Caco-2 (cell line): ENCODE results near the gene PPP1R9A. TPM values are rescaled to one million over a fixed set of nuclear protein-coding genes. Genes with fewer than 3 reads are reported as not detected.

Source experiments
- BruUV-seq: library from RNA; stranded (reverse); fragments of 400-500 nt; replicated peaks from 2 replicates; lab custom pipeline; 2021; lab: Mats Ljungman, UMichigan
- CTCF ChIA-PET: fragments of 300-600 bp; sonication (Branson Sonifier 250); formaldehyde crosslinking; loops from one replicate; lab custom pipeline; 2022; ENCODE audit warnings: antibody characterized with exemption; lab: Charles Lee
- POLR2A ChIA-PET: fragments of 300-600 bp; sonication (Branson Sonifier 250); formaldehyde crosslinking; loops from one replicate; lab custom pipeline; 2022; ENCODE audit warnings: antibody characterized with exemption; lab: Charles Lee
- DNase-seq, 2 experiments: peaks; one replicate each; pipeline versions ENCODE4 v3.0.0 to v3.0.0-alpha.2; 2020 to 2022
- H3K27me3 ChIP-seq: replicated peaks from 2 replicates; pipeline ENCODE4 v1.6.0; 2011; ENCODE audit warnings: low read length; ENCODE audit not compliant: control insufficient read depth, insufficient read depth
- H3K36me3 ChIP-seq: 2 replicates; pipeline ENCODE4 v1.5.1; 2011; ENCODE audit warnings: low read length; ENCODE audit not compliant: control insufficient read depth, insufficient read depth
- H3K4me1 ChIP-seq: fragments of 250-450 bp; sonication (Bioruptor Pico); 2 replicates; pipeline ENCODE4 v1.5.1; 2020; ENCODE audit warnings: mild to moderate bottlenecking
- H3K4me3 ChIP-seq: 2 replicates; pipeline ENCODE4 v1.5.1; 2011; ENCODE audit warnings: low read depth, mild to moderate bottlenecking, control low read depth, low read length
- H3K9me3 ChIP-seq: fragments of 250-450 bp; sonication (Bioruptor Pico); 2 replicates; pipeline ENCODE4 v1.5.1; 2020; ENCODE audit warnings: mild to moderate bottlenecking, moderate library complexity
- H3K27ac Mint-ChIP-seq: one replicate; pipeline ENCODE4 v1.8.0; 2022; ENCODE audit warnings: mixed read lengths; ENCODE audit not compliant: unreplicated experiment
- H3K27me3 Mint-ChIP-seq: one replicate; pipeline ENCODE4 v1.8.0; 2022; ENCODE audit warnings: mixed read lengths; ENCODE audit not compliant: insufficient read depth, unreplicated experiment
- H3K36me3 Mint-ChIP-seq: one replicate; pipeline ENCODE4 v1.8.0; 2022; ENCODE audit warnings: mild to moderate bottlenecking, mixed read lengths; ENCODE audit not compliant: insufficient read depth, unreplicated experiment
- H3K4me1 Mint-ChIP-seq: one replicate; pipeline ENCODE4 v1.8.0; 2022; ENCODE audit warnings: low read depth, mixed read lengths; ENCODE audit not compliant: unreplicated experiment
- H3K4me3 Mint-ChIP-seq: one replicate; pipeline ENCODE4 v1.8.0; 2022; ENCODE audit warnings: mild to moderate bottlenecking, moderate library complexity, mixed read lengths; ENCODE audit not compliant: unreplicated experiment
- H3K9me3 Mint-ChIP-seq: one replicate; pipeline ENCODE4 v1.8.0; 2022; ENCODE audit warnings: mixed read lengths; ENCODE audit not compliant: unreplicated experiment
- CTCF ChIP-seq, 2 experiments: fragments of 200-600 bp in 1 of 2; IDR thresholded peaks; 1 replicate in 1 of 2; 2 replicates in 1 of 2; pipeline versions ENCODE4 v1.5.1 to v1.8.0; 2011 to 2022; ENCODE audit warnings: antibody characterized with exemption in 1 of 2, control low read depth in 1 of 2, inconsistent platforms in 1 of 2, low read depth in 1 of 2, low read length in 1 of 2, mild to moderate bottlenecking in 1 of 2, moderate library complexity in 1 of 2; ENCODE audit not compliant: insufficient read depth in 1 of 2, severe bottlenecking in 1 of 2, unreplicated experiment in 1 of 2
- intact Hi-C: fragments of 100-400 bp; cut with micrococcal nuclease; formaldehyde crosslinking; loops from one replicate; pipeline ENCODE4 v1.10.0; 2022; ENCODE audit not compliant: unreplicated experiment
- total RNA-seq: library from RNA; stranded (reverse); gene quantifications from 2 replicates; pipeline ENCODE4 v1.2.3, GENCODE V29; 2022

The PPP1R9A gene
- total RNA-seq, 1 experiment from 2014 or later = 37.4 TPM

GRCh38 chr7:95046494-95047240 is 139.3 kb downstream of the PPP1R9A start:
- intact Hi-C loops = loop anchor here (5.0 to 10.0 kb wide), 2 partner anchors 428 to 759 kb away; no protein-coding TSS in a partner anchor
- Mint-ChIP-seq H3K27ac (no peak overlapping the region), H3K4me3 (no peak overlapping the region), H3K4me1 (no peaks in the 10 kb centered on the region), H3K36me3 (no peaks in the 10 kb centered on the region), H3K27me3 (no peaks in the 10 kb centered on the region), H3K9me3 (no peaks in the 10 kb centered on the region)
- Histone ChIP-seq H3K4me1 (peaks cover 7% of the 10 kb centered on the region; the same call in 1 of the 2 replicates), H3K36me3 (no peaks in the 10 kb centered on the region), H3K9me3 (no peaks in the 10 kb centered on the region), H3K27me3 (no peaks in the 10 kb centered on the region), H3K4me3 (no peak overlapping the region)
- DNase-seq = no peak
- TF ChIP-seq CTCF (IDR thresholded peaks at IDR 0.05; ENCODE audit: insufficient read depth in 1 of 2, low read depth in 1 of 2, low read length in 1 of 2, severe bottlenecking in 1 of 2, unreplicated experiment in 1 of 2) = no peak
- ChIA-PET CTCF (interaction anchor here (0.7 kb wide), 2 partner anchors 44 to 758 kb away, joined by 3 to 6 read pairs; no protein-coding TSS in a partner anchor), POLR2A (no interaction called here)
- BruUV-seq = no TSS peak

- DNase-seq = no peak
- Histone ChIP-seq H3K4me3 (no peak overlapping the region), H3K9me3 (no peaks in the 10 kb centered on the region), H3K4me1 (peaks cover 7% of the 10 kb centered on the region; the same call in 1 of the 2 replicates), H3K36me3 (no peaks in the 10 kb centered on the region), H3K27me3 (no peaks in the 10 kb centered on the region)
- BruUV-seq = no TSS peak
- Mint-ChIP-seq H3K27ac (no peak overlapping the region), H3K4me1 (no peaks in the 10 kb centered on the region), H3K9me3 (no peaks in the 10 kb centered on the region), H3K27me3 (no peaks in the 10 kb centered on the region), H3K36me3 (peaks cover 5% of the 10 kb centered on the region), H3K4me3 (no peak overlapping the region)
- ChIA-PET CTCF (no interaction called here), POLR2A (no interaction called here)
- intact Hi-C loops = loop anchor here (5.0 to 10.0 kb wide), 2 partner anchors 428 to 760 kb away; no protein-coding TSS in a partner anchor
- no peak for TF ChIP-seq CTCF (IDR thresholded peaks at IDR 0.05; ENCODE audit: insufficient read depth in 1 of 2, low read depth in 1 of 2, low read length in 1 of 2, severe bottlenecking in 1 of 2, unreplicated experiment in 1 of 2)
Observed at GRCh38 chr7:95047291-95047690, 139.9 kb downstream of the PPP1R9A start.

GRCh38 chr7:95052566-95053094 is 145.2 kb downstream of the PPP1R9A start:
- H3K4me1 Mint-ChIP-seq = no peaks in the 10 kb centered on the region
- TF ChIP-seq CTCF (IDR thresholded peaks at IDR 0.05; ENCODE audit: insufficient read depth in 1 of 2, low read depth in 1 of 2, low read length in 1 of 2, severe bottlenecking in 1 of 2, unreplicated experiment in 1 of 2) = no peak
- BruUV-seq = no TSS peak
- Histone ChIP-seq H3K4me1 (peaks cover 7% of the 10 kb centered on the region), H3K36me3 (no peaks in the 10 kb centered on the region), H3K4me3 (no peak overlapping the region), H3K9me3 (no peaks in the 10 kb centered on the region), H3K27me3 (no peaks in the 10 kb centered on the region)
- intact Hi-C loops = no loop called here
- POLR2A ChIA-PET = no interaction called here
- H3K27ac Mint-ChIP-seq = no peak overlapping the region
- CTCF ChIA-PET = no interaction called here
- H3K36me3 Mint-ChIP-seq = peaks cover 5% of the 10 kb centered on the region
- H3K9me3 Mint-ChIP-seq = no peaks in the 10 kb centered on the region
- no peak overlapping the region for H3K4me3 Mint-ChIP-seq
- no peaks in the 10 kb centered on the region for H3K27me3 Mint-ChIP-seq
- no peak for DNase-seq
